Measurements from ENCODE around the gene TRAIP. TPM values are rescaled to one million over a fixed set of nuclear protein-coding genes. Genes with fewer than 3 reads are reported as not detected.
"Not testable (repeated sequence)": the region's sequence is repeated elsewhere in the genome, so short reads cannot be mapped to it uniquely, and the experiment has no call there.

The TRAIP gene
- total RNA-seq, 2 experiments from 2014 or later: 19.3 to 21.0 TPM

DNA sequence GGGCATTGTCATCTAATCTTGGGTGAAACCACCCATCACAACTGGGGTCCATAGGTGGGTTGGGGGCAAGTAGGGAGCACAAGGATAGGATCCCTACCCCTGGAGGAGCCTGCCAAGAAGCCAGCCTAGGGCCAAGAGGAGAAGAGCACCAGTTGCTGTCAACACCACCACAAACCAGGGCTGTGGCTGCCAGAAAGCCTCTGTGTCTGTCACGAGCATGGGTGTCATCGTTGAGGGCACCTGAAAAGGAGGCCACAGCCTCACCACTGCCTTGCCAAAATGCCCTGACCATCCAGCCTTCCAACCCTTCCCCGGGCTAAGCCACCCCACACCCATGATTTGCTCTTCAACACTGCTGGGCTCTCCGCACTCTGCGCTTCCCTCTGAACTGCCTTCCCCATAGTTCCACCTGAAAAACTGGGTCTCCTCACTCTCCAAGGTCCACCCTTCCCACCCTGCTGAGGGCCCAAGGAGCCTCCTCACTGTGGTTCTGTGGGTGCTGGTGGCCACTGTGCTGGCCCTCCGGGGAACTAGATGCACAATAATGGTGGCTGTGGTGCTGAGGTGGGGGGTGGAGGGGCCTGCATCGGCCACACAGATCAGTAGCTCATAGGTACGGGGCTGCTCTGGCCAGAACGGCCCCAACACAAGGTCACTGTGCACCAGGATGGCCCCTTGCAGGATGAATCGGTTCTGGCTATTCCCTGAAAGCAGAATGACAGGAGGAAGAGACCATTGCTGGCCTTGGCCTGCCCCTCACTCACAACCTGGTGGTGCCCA lies 63.8 kb downstream of the TRAIP start:
- Mint-ChIP-seq H3K4me1 (peaks cover 3% of the 10 kb centered on the region), H3K9me3 (no peaks in the 10 kb centered on the region), H3K27me3 (peaks cover 7% of the 10 kb centered on the region), H3K36me3 (ENCODE audit: low read depth) (no peaks in the 10 kb centered on the region), H3K27ac (no peak overlapping the region), H3K4me3 (no peak overlapping the region)
- ChIA-PET POLR2A (no interaction called here), CTCF (interaction anchor here (1.1 kb wide), 1 partner anchor 10 kb away, joined by 3 read pairs; the partner anchor contains the start of gene INKA1)
- no peak for DNase-seq

DNA sequence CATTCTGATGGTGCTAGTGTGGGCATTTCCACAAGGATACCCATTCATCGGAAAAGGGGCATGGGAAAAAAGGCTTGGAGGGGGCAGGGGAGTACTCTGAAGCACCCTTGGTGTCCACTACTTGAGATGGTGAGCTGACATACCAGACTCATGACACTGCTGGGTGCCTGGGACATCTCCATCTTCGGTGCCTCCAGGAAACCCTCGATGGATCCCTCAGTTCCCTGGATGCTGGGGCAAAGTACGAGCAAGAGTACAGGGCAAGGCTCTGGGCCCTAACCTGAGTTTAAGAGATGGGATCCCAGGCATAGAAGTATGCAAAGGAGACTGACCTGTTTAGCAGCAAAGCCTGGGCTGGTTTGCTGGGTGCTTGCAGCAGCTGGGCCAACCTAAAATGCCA lies 64.8 kb downstream of the TRAIP start:
- DNase-seq: no peak
- Mint-ChIP-seq H3K27ac (no peak overlapping the region), H3K36me3 (ENCODE audit: low read depth) (no peaks in the 10 kb centered on the region), H3K9me3 (no peaks in the 10 kb centered on the region), H3K27me3 (peaks cover 7% of the 10 kb centered on the region), H3K4me1 (peaks cover 13% of the 10 kb centered on the region), H3K4me3 (no peak overlapping the region)
- ChIA-PET POLR2A (no interaction called here), CTCF (no interaction called here)

DNA sequence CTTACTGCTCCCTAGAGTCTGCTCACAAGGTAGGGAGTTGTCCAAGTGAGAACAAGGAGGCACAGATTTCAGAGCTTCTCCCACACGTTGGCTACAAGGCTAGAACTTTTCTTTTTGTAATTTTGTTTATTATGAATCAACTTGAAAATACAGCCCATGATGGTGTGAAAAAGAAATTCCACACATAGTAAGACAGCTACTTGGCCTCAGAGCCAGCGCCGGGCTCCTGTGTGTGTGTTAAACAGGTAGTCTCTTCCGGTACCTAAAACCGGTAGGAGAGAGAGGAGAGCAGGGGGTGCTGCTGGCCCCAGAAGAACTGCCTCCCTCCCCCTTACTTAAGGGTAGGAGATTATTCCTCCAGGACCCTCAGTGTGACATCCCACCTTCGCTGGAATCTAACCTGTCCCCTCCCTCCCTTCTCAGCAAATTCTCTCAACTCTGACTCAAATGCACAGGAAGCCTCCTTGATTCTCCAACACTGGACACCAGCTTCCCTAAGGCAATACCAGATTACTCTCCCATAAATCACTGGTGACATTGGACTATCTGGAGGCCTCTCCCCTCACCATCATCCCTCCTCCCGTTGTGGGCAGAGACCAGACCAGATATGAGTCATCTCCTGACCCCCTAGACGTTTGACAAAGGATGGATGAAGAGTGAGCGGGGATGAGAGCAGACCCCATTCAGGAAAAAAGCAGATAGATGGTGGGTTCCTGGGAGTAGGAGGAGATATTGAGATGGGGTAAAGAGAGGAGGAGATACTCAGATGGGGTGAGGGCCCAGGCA lies 65.5 kb downstream of the TRAIP start:
- peaks cover 14% of the 10 kb centered on the region for H3K4me1 Mint-ChIP-seq
- CTCF ChIA-PET: interaction anchor here (1.9 to 2.2 kb wide), 2 partner anchors 9 to 12 kb away, joined by 4 to 5 read pairs; partner anchors contain the start of genes CDHR4 and INKA1
- POLR2A ChIA-PET: no interaction called here
- no peak for DNase-seq
- H3K27me3 Mint-ChIP-seq: peaks cover 7% of the 10 kb centered on the region
- no peak overlapping the region for H3K4me3 Mint-ChIP-seq
- no peaks in the 10 kb centered on the region for H3K9me3 Mint-ChIP-seq
- no peak overlapping the region for H3K27ac Mint-ChIP-seq
- H3K36me3 Mint-ChIP-seq (ENCODE audit: low read depth): no peaks in the 10 kb centered on the region

DNA sequence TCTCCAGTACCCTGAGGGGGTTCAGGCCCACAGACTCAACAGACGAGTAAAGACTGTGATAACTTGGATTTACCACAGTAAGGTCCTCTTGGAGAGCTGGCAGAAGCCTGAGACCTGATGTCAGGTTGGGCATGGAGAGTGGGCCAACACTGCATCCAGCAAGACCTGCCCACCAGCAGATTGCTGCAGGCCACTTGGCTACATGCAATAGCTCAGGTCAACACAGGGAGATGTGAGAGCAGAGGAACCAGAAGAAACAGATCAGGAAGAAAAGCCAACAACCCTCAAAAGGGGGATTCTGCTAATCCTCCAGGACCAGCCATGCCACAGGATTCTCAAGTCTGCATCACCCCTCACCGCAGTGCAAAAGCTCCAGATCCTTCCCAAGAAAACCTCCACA lies 68.3 kb downstream of the TRAIP start:
- CTCF ChIA-PET: interaction anchor here (1.1 to 3.6 kb wide), 2 partner anchors 15 to 51 kb away, joined by 3 to 22 read pairs; partner anchors contain the start of gene INKA1
- H3K4me3 Mint-ChIP-seq: no peak overlapping the region
- peaks cover 31% of the 10 kb centered on the region for H3K4me1 Mint-ChIP-seq
- H3K27ac Mint-ChIP-seq: no peak overlapping the region
- H3K36me3 Mint-ChIP-seq (ENCODE audit: low read depth): peaks cover 10% of the 10 kb centered on the region
- POLR2A ChIA-PET: interaction anchor here (1.4 to 2.7 kb wide), 5 partner anchors 15 to 302 kb away, joined by 3 to 17 read pairs (median 8); partner anchors contain the start of genes INKA1, RBM5, RBM6 and RNF123
- H3K9me3 Mint-ChIP-seq: no peaks in the 10 kb centered on the region
- H3K27me3 Mint-ChIP-seq: peaks cover 7% of the 10 kb centered on the region
- DNase-seq: no peak

DNA sequence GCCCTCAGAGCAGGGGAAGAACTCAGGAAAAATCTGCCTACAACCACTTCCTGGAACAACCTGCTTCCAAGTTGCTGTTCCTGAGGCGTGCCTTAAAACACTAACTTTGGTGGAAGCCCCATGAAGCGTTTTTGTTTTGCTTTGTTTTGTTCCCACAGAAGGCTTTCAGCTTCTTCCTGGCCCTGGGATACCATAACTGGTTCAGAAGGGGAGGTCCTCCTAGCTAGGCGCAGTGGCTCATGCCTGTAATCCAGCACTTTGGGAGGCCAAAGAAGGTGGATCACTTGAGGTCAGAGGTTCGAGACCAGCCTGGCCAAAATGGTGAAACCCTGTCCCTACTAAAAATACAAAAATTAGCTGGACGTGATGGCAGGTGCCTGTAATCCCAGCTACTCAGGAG lies 68.8 kb downstream of the TRAIP start:
- POLR2A ChIA-PET: interaction anchor here (0.6 to 2.7 kb wide), 12 partner anchors 15 to 302 kb away, joined by 3 to 17 read pairs (median 4); partner anchors contain the start of genes AMIGO3, INKA1, RBM5 and RBM6
- DNase-seq: no peak
- Mint-ChIP-seq H3K9me3 (no peaks in the 10 kb centered on the region), H3K27me3 (peaks cover 5% of the 10 kb centered on the region), H3K27ac (no peak overlapping the region), H3K36me3 (ENCODE audit: low read depth) (peaks cover 10% of the 10 kb centered on the region), H3K4me1 (peaks cover 31% of the 10 kb centered on the region), H3K4me3 (no peak overlapping the region)
- CTCF ChIA-PET: interaction anchor here (0.6 to 3.6 kb wide), 3 partner anchors 15 to 54 kb away, joined by 4 to 22 read pairs (median 8); partner anchors contain the start of gene INKA1

DNA sequence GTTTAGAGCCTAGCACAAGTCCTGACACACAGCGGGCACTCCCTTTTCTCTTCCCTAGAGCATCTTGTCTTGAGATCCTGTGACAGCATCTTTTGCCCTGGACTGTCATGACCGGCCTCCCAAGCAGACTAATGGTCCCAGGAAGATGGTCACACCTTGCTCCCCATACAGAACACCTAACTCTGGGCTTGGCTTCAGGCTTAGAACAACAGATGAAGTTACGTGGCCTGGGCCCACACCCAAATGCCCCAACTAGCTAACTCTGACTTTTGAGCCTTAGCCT lies 69.2 kb downstream of the TRAIP start:
- ChIA-PET CTCF (interaction anchor here (0.6 to 3.6 kb wide), 3 partner anchors 16 to 53 kb away, joined by 4 to 22 read pairs (median 8); partner anchors contain the start of gene INKA1), POLR2A (interaction anchor here (0.6 to 2.7 kb wide), 12 partner anchors 16 to 303 kb away, joined by 3 to 17 read pairs (median 4); partner anchors contain the start of genes AMIGO3, INKA1, RBM5 and RBM6)
- Mint-ChIP-seq H3K36me3 (ENCODE audit: low read depth) (peaks cover 10% of the 10 kb centered on the region), H3K4me1 (peaks cover 33% of the 10 kb centered on the region), H3K27me3 (peaks cover 3% of the 10 kb centered on the region), H3K9me3 (no peaks in the 10 kb centered on the region), H3K27ac (peak overlapping the region; percentile 92), H3K4me3 (peak overlapping the region; percentile 85)
- DNase-seq: no peak

DNA sequence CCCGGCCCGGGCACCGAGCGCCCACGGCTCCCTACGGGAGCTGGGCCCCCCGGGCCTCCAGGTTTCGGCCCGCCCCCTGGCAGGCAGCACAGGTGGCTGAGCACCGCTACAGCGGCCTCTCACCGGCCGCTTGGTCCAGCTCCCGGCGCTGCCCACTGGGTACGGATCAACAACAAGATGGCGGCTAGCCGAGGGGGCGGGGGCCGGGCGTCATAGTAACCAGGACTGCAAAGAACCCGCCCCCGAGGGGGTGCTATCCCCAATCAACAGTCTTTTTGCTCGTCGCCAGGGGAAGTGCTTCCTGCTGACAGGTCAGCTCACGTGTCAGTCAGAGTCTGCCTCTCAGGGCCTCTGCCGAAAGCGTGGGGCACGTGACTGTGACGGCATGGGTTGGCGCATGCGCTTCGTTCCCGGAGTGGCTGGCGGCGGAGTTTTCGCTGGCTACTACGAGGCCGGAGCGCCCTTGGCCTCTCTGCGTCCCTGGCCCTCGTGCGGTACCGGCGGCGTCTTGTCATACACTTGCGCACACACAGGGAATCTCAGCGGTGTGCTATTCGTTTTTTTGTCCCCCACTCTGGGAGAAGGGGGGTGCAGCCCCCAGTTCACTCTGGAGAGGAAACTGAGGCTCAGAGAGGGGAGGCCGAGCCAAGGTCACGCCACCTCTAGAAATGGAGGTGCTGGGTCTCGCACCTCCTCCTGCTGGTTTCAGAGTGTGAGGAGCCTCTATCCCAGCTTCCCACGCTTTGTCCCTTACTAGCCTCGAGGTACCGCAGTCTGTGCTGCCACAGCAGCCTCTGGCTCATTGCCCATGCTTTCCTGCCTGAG lies 69.8 kb downstream of the TRAIP start, which contains the start of gene IP6K1:
IP6K1 (minus strand) TSS at position 186 of the 825 bp plus-strand sequence. CDS start 38,502 bp downstream, outside the sequence.
- H3K27ac Mint-ChIP-seq: peak within 1 kb of the TSS; percentile 92
- POLR2A ChIA-PET: interaction anchor here (0.6 to 2.7 kb wide), 22 partner anchors 8 to 303 kb away, joined by 3 to 17 read pairs (median 4); partner anchors contain the start of genes AMIGO3, GMPPB, INKA1 and RBM5
- CTCF ChIA-PET: interaction anchor here (0.8 to 3.6 kb wide), 3 partner anchors 16 to 247 kb away, joined by 3 to 22 read pairs (median 8); partner anchors contain the start of gene INKA1
- DNase-seq: peak; percentile 100
- no peaks in the 10 kb centered on the region for H3K9me3 Mint-ChIP-seq
- H3K27me3 Mint-ChIP-seq: peaks cover 3% of the 10 kb centered on the region
- peak within 1 kb of the TSS; percentile 85 for H3K4me3 Mint-ChIP-seq
- peaks cover 10% of the 10 kb centered on the region for H3K36me3 Mint-ChIP-seq (ENCODE audit: low read depth)
- H3K4me1 Mint-ChIP-seq: peaks cover 33% of the 10 kb centered on the region

DNA sequence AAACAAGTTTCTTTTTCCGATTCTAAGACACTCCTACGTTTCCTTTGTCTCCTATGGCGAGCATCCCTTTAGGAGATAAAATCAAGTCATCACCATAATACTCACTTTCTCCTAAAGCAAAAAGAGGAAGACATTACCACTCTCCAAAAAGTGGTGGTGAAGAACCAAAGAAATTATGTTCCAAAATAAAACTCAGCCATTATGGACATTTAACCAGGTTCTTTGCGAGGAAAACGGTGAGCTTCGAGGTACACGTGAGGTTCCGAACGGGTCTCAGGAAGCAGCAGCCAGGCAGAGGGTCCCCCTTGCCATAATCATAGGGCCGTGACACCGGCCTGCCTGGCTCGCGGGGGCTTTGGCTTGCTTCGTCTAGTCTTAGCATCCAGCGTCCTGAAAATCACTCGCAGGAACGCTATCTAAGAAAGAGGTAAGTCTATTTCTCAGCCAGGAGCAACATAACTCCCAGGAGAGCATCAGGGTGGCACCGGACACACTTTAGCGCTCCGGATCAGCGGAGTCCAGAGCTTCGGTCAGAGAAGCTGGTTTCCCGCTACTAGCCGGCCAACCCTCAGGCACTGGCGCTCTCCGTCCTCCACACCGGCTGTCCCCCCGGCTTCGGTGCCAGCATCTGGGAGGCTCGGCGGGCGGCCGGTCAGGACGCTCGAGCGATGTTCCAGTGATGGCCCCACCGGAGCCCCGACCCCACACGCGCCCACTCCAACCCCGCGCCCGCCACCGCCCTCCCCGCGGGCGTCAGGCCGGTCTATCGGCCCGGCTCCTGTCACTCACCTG lies 70.6 kb downstream of the TRAIP start:
- peak; percentile 47 for DNase-seq
- H3K4me3 Mint-ChIP-seq: peak overlapping the region; percentile 85
- H3K4me1 Mint-ChIP-seq: peaks cover 37% of the 10 kb centered on the region
- H3K36me3 Mint-ChIP-seq (ENCODE audit: low read depth): peaks cover 16% of the 10 kb centered on the region
- H3K27ac Mint-ChIP-seq: peak overlapping the region; percentile 75
- H3K27me3 Mint-ChIP-seq: no peaks in the 10 kb centered on the region
- ChIA-PET CTCF (interaction anchor here (0.8 to 3.6 kb wide), 3 partner anchors 17 to 246 kb away, joined by 3 to 22 read pairs (median 8); partner anchors contain the start of gene INKA1), POLR2A (interaction anchor here (0.7 to 2.7 kb wide), 17 partner anchors 9 to 304 kb away, joined by 3 to 17 read pairs (median 4); partner anchors contain the start of genes CDHR4, INKA1, RBM5 and UBA7)
- no peaks in the 10 kb centered on the region for H3K9me3 Mint-ChIP-seq

DNA sequence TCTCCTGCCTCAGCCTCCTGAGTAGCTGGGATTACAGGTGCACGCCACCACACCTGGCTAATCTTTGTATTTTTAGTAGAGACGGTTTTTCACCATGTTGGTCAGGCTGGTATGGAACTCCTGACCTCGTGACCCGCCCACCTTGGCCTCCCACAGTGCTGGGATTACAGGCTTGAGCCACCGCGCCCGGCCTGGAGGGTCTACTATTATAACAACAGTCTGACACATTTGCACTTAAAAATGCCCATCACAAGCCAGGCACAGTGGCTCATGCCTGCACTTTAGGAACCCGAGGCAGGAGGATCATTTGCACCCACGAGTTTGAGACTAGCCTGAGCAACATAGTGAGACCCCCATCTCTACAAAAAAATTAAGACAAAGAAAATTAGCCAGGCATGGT lies 74.1 kb downstream of the TRAIP start:
- H3K4me3 Mint-ChIP-seq, H3K27ac Mint-ChIP-seq, H3K9me3 Mint-ChIP-seq, DNase-seq, H3K27me3 Mint-ChIP-seq: not testable (repeated sequence)
- H3K4me1 Mint-ChIP-seq: peaks cover 45% of the 10 kb centered on the region
- ChIA-PET CTCF (interaction anchor here (0.7 kb wide), 1 partner anchor 313 kb away, joined by 3 read pairs; no protein-coding TSS in a partner anchor), POLR2A (interaction anchor here (1.7 kb wide), 1 partner anchor 23 kb away, joined by 4 read pairs; no protein-coding TSS in a partner anchor)
- H3K36me3 Mint-ChIP-seq (ENCODE audit: low read depth): peaks cover 29% of the 10 kb centered on the region

DNA sequence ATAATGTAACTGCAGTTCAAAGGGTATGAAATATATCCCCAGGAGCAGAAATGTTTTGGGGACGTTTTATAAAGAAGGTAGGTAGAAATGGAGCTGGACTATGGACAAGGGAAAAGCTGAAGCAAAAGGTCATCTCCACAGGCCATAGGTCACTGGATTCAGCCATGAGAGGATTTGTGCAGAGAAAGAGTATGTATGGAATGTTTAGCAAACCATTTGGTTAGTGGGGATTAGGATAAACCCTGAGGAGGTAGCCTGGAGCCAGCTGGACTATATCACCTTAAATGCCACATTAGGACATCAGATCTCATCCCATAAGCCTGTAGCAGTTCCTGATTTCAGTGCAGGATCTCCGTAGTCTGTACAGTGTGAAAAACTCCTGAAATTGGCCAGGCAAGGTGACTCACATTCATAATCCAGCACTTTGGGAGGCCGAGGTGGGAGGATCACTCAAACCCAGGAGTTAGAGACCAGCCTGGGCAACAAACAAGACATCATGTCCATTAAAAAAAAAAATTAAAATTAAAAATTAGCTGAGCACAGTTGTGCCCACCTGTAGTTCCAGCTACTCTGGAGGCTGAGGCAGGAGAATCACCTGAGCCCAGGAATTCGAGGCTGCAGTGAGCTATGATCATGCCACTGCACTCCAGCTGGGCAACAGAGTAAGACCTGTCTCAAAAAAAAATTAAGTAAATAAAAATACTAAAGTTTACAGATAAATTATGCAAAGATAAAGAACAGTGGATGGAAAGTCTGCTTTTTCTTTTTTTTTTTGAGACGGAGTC lies 74.8 kb downstream of the TRAIP start:
- H3K4me1 Mint-ChIP-seq: peaks cover 38% of the 10 kb centered on the region
- no peaks in the 10 kb centered on the region for H3K9me3 Mint-ChIP-seq
- no peak overlapping the region for H3K4me3 Mint-ChIP-seq
- no peak overlapping the region for H3K27ac Mint-ChIP-seq
- DNase-seq: no peak
- POLR2A ChIA-PET: interaction anchor here (1.7 kb wide), 1 partner anchor 24 kb away, joined by 4 read pairs; no protein-coding TSS in a partner anchor
- peaks cover 34% of the 10 kb centered on the region for H3K36me3 Mint-ChIP-seq (ENCODE audit: low read depth)
- no peaks in the 10 kb centered on the region for H3K27me3 Mint-ChIP-seq
- CTCF ChIA-PET: no interaction called here

DNA sequence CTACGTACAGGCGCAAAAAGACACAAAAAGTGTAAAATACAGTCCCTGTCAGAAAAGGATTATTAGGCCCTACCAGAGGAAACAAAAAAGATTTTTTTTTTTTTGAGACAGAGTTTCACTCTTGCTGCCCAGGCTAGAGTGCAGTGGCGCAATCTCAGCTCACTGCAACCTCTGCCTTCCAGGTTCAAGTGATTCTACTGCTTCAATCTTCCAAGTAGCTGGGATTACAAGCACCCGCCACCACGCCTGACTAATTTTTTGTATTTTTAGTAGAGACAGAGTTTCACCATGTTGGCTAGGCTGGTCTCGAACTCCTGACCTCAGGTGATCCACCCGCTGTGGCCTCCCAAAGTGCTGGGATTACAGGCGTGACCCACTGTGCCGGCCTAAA lies 75.4 kb downstream of the TRAIP start:
- H3K9me3 Mint-ChIP-seq, H3K4me3 Mint-ChIP-seq, POLR2A ChIA-PET, H3K27me3 Mint-ChIP-seq, CTCF ChIA-PET, DNase-seq, H3K27ac Mint-ChIP-seq: not testable (repeated sequence)
- Mint-ChIP-seq H3K36me3 (ENCODE audit: low read depth) (peaks cover 37% of the 10 kb centered on the region), H3K4me1 (peaks cover 36% of the 10 kb centered on the region)
